HPDE6-E6E7 (cell line): ENCODE data around the gene SLC25A30.
"Not testable (repeated sequence)": the region's sequence is repeated elsewhere in the genome, so short reads cannot be mapped to it uniquely, and the experiment has no call there.

Source experiments
- DNase-seq: peaks from one replicate; pipeline ENCODE4 v3.0.0; 2011; ENCODE audit warnings: missing footprints; ENCODE audit errors: extremely low spot score

Gene SLC25A30

GRCh38 chr13:45432737-45433380, 14.7 kb upstream of the SLC25A30 start:
- no peak for DNase-seq

DNA sequence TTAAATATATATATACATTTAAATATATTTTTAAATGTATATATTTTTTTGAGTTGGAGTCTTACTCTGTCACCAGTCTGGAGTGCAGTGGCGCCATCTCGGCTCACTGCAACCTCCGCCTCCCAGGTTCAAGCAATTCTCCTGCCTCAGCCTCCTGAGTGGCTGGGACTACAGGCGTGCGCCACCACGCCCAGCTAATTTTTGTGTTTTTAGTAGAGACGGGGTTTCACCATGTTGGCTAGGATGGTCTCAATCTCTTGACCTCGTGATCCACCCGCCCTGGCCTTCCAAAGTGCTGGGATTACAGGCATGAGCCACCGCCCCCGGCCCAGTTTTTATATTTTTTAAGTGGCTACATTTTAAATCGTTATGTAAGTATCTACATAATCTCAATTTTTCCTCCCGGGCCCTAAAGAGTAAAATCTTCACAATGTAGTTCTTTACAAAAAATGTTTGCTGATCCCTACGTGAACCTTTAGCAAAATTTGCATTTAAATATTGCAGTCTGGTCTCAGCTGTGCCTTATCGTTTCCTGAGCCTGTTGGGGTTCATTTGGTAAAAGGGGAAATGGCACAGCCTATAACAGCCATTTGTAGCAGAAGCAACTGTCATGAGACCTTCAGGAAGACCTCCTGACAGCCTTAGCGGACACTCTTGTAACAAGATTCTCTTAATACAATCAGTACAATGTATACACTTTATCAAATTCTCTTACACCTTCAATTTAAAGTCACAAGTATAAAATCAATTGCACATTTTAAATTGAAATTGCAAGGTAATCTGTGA, 8.1 kb upstream of the SLC25A30 start:
- not testable (repeated sequence) for DNase-seq

DNA sequence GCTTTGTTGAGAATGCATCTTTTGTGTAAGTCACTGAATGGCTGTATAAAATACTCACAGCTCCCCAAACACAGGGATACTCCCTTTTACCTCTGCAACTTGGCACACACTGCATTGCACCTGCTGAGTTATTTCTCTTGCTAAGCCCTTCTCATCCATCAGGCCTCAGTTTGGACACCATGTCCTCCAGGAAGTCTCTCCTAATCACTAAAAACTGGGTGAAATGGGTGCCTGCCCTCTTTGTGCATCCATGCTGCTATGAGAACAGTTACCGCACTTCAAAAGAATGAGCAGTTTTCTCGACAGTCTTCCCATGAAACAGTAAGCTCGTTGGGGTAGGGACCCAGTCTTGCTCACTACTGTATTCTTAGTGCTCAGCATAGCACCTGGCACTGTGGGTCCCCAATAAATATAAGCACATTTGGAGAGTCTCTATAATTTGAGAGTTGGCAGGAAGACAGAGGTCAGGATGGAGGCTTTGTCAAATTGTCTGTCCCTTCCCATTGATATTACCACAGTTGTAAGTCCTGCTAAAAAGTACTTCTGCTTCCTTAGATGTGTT, 4.6 kb upstream of the SLC25A30 start:
- no peak for DNase-seq

DNA sequence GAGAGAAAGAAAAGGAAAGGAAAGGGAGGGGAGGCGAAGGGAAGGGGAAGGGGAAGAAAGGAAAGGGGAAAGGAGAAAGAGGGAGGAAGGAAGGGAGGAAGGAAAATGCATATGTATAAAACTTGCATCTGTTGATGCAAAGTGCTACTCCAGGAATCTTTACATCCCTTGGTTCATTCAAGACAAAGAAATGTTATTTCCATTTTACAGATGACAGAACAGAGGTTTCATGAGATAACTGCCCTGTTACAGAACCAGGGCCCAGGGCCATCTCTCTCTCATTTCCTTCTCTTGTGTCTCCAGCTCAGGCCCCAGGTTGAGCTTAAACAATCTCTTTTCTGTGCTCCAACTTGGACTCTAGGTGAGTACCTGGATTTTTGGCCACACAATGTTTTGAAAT, 1.8 kb upstream of the SLC25A30 start:
- DNase-seq = no peak

GRCh38 chr13:45419389-45419788, 1.2 kb upstream of the SLC25A30 start:
- DNase-seq = not testable (repeated sequence)

DNA sequence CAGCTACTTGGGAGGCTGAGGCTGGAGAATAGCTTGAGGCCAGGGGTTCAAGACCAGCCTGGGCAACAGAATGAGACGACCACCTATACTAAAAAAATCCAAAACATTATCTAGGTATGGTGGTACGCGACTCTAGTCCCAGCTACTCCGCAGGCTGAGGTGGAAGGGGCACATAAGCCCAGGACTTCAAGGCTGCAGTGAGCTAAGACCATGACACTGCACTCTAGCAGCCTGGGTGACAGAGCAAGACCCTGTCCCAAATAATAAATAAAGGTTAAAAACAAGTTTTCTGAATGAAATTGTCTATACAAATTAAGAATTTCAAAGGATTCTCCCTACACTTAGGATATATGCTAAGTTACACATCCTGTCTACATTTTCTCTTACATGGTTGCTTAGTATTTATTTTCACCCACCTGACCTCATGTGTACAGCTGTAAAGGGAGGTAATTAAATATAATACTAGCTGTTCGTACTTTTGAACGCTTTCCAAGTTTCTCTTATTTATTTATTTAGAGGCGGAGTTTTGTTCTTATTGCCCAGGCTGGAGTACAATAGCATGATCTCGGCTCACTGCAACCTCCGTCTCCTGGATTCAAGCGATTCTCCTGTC, 1.6 kb downstream of the SLC25A30 start:
- DNase-seq = no peak

- no peak for DNase-seq
Observed at GRCh38 chr13:45415112-45415511, 3.1 kb downstream of the SLC25A30 start.

- DNase-seq = no peak
Observed at GRCh38 chr13:45413826-45414307, 4.3 kb downstream of the SLC25A30 start.

- no peak for DNase-seq
Observed at GRCh38 chr13:45412274-45413049, 5.7 kb downstream of the SLC25A30 start.

DNA sequence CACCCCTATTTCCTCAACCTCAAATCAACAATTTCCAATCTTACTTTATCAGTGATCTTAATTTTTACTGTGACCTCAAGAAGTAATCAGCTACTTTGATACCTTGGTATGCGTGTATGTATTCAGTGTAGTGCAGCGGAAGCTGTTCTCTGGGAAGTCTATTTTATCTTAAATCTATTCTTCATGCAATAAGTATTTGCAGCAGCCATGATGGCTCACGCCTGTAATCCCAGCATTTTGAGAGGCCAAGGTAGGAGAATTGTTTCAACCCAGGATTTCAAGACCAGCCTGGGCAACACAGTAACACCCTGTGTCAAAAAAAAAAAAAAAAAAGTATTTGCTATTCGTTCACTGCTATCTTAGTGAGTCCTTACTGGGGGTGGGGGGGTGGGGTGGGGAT, 6.5 kb downstream of the SLC25A30 start:
- no peak for DNase-seq

DNA sequence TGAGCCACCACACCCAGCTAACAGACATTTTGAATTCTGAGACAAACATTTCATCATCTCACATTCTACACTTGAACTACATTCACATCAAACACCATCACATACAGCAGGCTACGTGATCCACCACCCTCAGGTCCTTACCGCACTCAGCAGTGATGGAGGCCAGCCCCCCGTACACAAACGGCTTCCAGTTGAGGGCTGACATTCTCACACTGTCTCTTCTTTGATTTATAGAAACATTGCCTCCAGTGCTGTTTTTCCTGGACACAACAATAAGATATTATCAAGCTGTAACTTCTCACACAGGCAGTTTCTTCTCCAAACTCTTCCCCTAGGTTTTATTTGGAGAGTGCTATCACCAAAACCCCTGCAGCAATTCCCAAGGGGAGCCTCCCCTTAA, 7.0 kb downstream of the SLC25A30 start:
- DNase-seq = no peak

- DNase-seq = no peak
Observed at GRCh38 chr13:45410466-45410865, 7.7 kb downstream of the SLC25A30 start.

GRCh38 chr13:45410001-45410400, 8.2 kb downstream of the SLC25A30 start:
- DNase-seq = no peak

DNA sequence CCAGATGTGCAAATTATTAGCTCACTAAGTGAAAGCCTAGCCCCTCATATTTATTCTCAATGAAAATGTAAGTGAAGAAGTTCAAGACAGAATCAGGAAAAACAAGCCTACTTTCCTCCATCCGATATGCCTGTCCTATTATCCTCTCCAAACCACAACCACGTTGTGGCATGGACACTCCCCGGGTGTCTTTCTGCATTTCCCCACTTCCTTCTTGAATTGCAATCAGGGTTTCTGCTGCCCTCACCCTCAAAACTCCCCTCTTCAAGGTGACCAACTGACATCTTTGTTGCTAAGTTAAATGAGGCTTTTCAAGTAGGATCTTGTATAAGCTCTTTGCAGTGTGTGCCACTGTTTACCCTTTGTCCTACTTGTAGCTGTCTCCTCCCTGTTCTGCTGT, 11.8 kb downstream of the SLC25A30 start:
- no peak for DNase-seq

GRCh38 chr13:45403081-45403480, 15.1 kb downstream of the SLC25A30 start:
- no peak for DNase-seq

GRCh38 chr13:45402641-45403040, 15.5 kb downstream of the SLC25A30 start:
- no peak for DNase-seq

- no peak for DNase-seq
Observed at GRCh38 chr13:45401314-45401713, 16.9 kb downstream of the SLC25A30 start.

GRCh38 chr13:45398877-45399276, 19.3 kb downstream of the SLC25A30 start:
- no peak for DNase-seq

- no peak for DNase-seq
Observed at GRCh38 chr13:45396533-45397095, 21.6 kb downstream of the SLC25A30 start.

GRCh38 chr13:45393941-45394570, 24.1 kb downstream of the SLC25A30 start:
- DNase-seq = peak; percentile 23

- no peak for DNase-seq
Observed at GRCh38 chr13:45392811-45393210, 25.4 kb downstream of the SLC25A30 start.
